Measurements from ENCODE around the gene DNAJC9.

Gene DNAJC9

DNA sequence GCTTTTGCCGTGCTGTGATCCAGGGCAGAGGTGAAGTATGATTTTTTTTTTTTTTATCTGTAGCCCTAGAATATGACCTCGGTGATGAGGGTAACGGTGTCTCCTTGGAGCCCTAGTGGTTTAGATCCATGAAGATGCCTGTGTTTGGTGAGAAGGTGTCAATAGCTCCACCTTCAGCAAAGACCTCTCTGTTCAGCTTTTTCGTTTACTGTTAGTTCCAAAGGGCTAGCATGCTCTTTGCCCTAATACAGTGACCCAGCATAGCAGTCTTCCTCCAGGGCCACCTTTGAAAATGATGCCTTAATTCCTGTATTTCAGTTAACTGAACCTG, 6.1 kb upstream of the DNAJC9 start:
- Histone ChIP-seq H3K27me3 (ENCODE audit: insufficient read depth, low read length, poor library complexity) (no peaks in the 10 kb centered on the region), H3K27ac (ENCODE audit: low read length) (peak overlapping the region; percentile 85), H3K4me1 (ENCODE audit: insufficient read depth, low read length) (peaks cover 44% of the 10 kb centered on the region), H4K20me1 (ENCODE audit: insufficient read depth, low read length) (no peaks in the 10 kb centered on the region), H3K9ac (ENCODE audit: low read depth, low read length) (peak overlapping the region; percentile 87), H3K4me3 (ENCODE audit: low read depth in 1 of 2, low read length in 2 of 2) (peak overlapping the region; percentile 72 to 86), H3K79me2 (ENCODE audit: insufficient read depth, low read length) (peaks cover 53% of the 10 kb centered on the region), H2AFZ (ENCODE audit: low read depth, low read length) (peak overlapping the region; percentile 84), H3K9me3 (ENCODE audit: insufficient read depth, low read length, severe bottlenecking) (no peaks in the 10 kb centered on the region), H3K4me2 (ENCODE audit: insufficient read depth, low read length) (peak overlapping the region; percentile 90), H3K36me3 (ENCODE audit: insufficient read depth, low read length) (peaks cover 30% of the 10 kb centered on the region)
- ATAC-seq (ENCODE audit: insufficient read depth, low read depth) (no peak), DNase-seq (no peak)
- TF ChIP-seq EZH2 (IDR thresholded peaks at IDR 0.05; ENCODE audit: borderline replicate concordance, low read depth, low read length, severe bottlenecking) = no peak
- TF ChIP-seq, protein P1, sequence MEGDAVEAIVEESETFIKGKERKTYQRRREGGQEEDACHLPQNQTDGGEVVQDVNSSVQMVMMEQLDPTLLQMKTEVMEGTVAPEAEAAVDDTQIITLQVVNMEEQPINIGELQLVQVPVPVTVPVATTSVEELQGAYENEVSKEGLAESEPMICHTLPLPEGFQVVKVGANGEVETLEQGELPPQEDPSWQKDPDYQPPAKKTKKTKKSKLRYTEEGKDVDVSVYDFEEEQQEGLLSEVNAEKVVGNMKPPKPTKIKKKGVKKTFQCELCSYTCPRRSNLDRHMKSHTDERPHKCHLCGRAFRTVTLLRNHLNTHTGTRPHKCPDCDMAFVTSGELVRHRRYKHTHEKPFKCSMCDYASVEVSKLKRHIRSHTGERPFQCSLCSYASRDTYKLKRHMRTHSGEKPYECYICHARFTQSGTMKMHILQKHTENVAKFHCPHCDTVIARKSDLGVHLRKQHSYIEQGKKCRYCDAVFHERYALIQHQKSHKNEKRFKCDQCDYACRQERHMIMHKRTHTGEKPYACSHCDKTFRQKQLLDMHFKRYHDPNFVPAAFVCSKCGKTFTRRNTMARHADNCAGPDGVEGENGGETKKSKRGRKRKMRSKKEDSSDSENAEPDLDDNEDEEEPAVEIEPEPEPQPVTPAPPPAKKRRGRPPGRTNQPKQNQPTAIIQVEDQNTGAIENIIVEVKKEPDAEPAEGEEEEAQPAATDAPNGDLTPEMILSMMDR (IDR thresholded peaks at IDR 0.05; ENCODE audit: borderline replicate concordance, extremely low read depth, low read length, poor library complexity, severe bottlenecking) = no peak

DNA sequence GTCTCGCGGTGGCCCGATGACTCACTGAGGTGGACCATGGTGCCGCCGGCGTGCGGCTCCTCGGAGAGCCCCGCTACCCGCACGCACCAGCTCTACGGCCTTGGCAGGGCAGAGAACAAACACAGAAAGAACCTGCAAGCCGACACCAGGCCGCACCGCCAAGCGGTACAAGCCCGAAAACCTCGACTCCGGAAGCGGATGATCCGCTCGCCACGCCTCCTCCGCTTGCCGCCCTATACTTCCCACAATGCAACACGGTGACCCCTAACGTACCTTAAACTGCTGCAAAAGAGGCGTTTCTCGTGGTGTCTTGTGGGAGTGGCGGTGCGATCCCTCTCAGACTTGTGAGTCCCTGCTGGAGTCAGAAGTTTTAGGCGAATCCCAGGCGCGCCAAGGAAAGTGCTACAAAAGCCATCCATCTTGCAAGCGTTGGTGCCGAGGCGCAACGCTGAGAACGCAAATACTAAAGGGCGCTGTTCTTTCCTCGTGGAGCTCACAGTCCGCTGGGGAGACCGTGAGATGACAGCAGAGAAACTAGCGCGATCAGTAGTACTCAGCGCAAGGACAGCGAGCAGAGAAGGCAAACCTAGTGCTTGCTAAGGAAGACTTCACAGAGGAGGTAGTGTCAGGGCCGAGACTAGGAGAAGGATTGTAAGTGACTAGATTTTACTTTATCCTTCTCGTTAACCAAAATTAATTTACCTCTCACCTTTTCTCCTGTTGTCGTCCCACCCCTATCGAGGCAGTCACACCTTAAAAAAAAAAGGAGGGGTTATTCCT, 5.6 kb upstream of the DNAJC9 start, which contains the start of gene MRPS16:
TSS of gene MRPS16 (minus strand) at position 200 of the 780 bp plus-strand sequence. CDS start at position 38, 162 bp downstream.
- peak within 1 kb of the TSS; percentile 85 for H3K27ac ChIP-seq (ENCODE audit: low read length)
- peaks cover 50% of the 10 kb centered on the region for H3K4me1 ChIP-seq (ENCODE audit: insufficient read depth, low read length)
- peak within 1 kb of the TSS; percentile 84 for H2AFZ ChIP-seq (ENCODE audit: low read depth, low read length)
- peak within 1 kb of the TSS; percentile 72 to 86 for H3K4me3 ChIP-seq (ENCODE audit: low read depth in 1 of 2, low read length in 2 of 2)
- H3K79me2 ChIP-seq (ENCODE audit: insufficient read depth, low read length) = peaks cover 59% of the 10 kb centered on the region
- H3K9ac ChIP-seq (ENCODE audit: low read depth, low read length) = peak within 1 kb of the TSS; percentile 87
- DNase-seq (peak; percentile 96), ATAC-seq (ENCODE audit: insufficient read depth, low read depth) (peak; percentile 87)
- peaks cover 34% of the 10 kb centered on the region for H3K36me3 ChIP-seq (ENCODE audit: insufficient read depth, low read length)
- TF ChIP-seq, protein P1 (IDR thresholded peaks at IDR 0.05; ENCODE audit: borderline replicate concordance, extremely low read depth, low read length, poor library complexity, severe bottlenecking) = no peak
- TF ChIP-seq EZH2 (IDR thresholded peaks at IDR 0.05; ENCODE audit: borderline replicate concordance, low read depth, low read length, severe bottlenecking) = no peak
- no peaks in the 10 kb centered on the region for H4K20me1 ChIP-seq (ENCODE audit: insufficient read depth, low read length)
- H3K9me3 ChIP-seq (ENCODE audit: insufficient read depth, low read length, severe bottlenecking) = no peaks in the 10 kb centered on the region
- H3K27me3 ChIP-seq (ENCODE audit: insufficient read depth, low read length, poor library complexity) = no peaks in the 10 kb centered on the region
- peak within 1 kb of the TSS; percentile 90 for H3K4me2 ChIP-seq (ENCODE audit: insufficient read depth, low read length)

DNA sequence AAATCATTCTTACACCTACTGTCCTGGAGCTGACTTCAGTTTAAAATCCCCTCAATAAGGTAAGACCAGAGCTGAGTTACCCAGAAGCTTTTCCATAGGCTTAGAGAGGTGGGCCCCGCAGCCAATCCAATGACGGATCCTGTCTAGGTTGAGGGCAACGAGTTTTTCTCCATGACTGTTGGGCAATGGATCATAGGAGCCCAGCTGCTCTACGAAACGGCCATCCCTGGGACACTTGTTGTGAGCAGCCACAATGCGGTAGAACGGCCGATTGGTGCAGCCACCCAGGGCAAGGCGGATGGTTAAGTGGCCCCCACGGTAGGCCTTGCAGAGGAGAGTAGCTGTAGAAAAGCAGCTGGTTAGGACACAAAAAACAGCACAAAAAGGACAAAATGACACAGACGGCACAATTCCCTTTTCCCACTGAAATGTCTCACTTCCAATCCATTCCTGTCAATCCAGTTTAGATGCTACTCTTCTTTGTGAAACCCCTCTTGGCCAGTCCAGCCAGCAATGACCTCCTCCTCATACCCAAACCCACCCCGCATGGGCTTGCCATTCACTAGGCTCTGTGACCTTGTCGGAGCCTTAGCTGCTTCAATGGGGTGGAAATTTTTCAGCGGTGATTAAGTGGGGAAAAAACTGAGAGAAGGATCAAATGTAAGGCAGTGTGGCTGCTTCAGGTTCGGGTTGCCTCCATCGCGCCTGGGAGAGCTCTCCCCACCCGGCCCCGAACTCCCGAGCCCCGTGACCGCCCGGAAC, 4.8 kb upstream of the DNAJC9 start:
- Histone ChIP-seq H3K36me3 (ENCODE audit: insufficient read depth, low read length) (peaks cover 35% of the 10 kb centered on the region), H2AFZ (ENCODE audit: low read depth, low read length) (peak overlapping the region; percentile 84), H3K9me3 (ENCODE audit: insufficient read depth, low read length, severe bottlenecking) (no peaks in the 10 kb centered on the region), H3K79me2 (ENCODE audit: insufficient read depth, low read length) (peaks cover 64% of the 10 kb centered on the region), H4K20me1 (ENCODE audit: insufficient read depth, low read length) (no peaks in the 10 kb centered on the region), H3K27me3 (ENCODE audit: insufficient read depth, low read length, poor library complexity) (no peaks in the 10 kb centered on the region), H3K4me3 (ENCODE audit: low read depth in 1 of 2, low read length in 2 of 2) (peak overlapping the region; percentile 72 to 86), H3K9ac (ENCODE audit: low read depth, low read length) (peak overlapping the region; percentile 87), H3K27ac (ENCODE audit: low read length) (peak overlapping the region; percentile 85), H3K4me2 (ENCODE audit: insufficient read depth, low read length) (peak overlapping the region; percentile 90), H3K4me1 (ENCODE audit: insufficient read depth, low read length) (peaks cover 53% of the 10 kb centered on the region)
- ATAC-seq (ENCODE audit: insufficient read depth, low read depth) (peak; percentile 64), DNase-seq (peak; percentile 35)
- TF ChIP-seq, protein P1 (IDR thresholded peaks at IDR 0.05; ENCODE audit: borderline replicate concordance, extremely low read depth, low read length, poor library complexity, severe bottlenecking) = no peak
- TF ChIP-seq EZH2 (IDR thresholded peaks at IDR 0.05; ENCODE audit: borderline replicate concordance, low read depth, low read length, severe bottlenecking) = no peak

Measured in DND-41 (cell line).